Calu3 (cell line): ENCODE measurements around the gene SLC17A8. TPM values are rescaled to one million over a fixed set of nuclear protein-coding genes. Genes with fewer than 3 reads are reported as not detected.

ENCODE experiments used
- BruUV-seq: library from RNA; stranded (reverse); fragments of 400-500 nt; replicated peaks from 2 replicates; lab custom pipeline; 2021; lab: Mats Ljungman, UMichigan
- CTCF ChIA-PET: fragments of 300-600 bp; sonication (Branson Sonifier 250); formaldehyde crosslinking; loops from one replicate; lab custom pipeline; 2022; ENCODE audit warnings: antibody characterized with exemption; lab: Charles Lee
- DNase-seq: peaks from one replicate; pipeline ENCODE4 v3.0.0; 2022
- H3K27ac Mint-ChIP-seq: one replicate; pipeline ENCODE4 v1.8.0; 2022; ENCODE audit warnings: mixed read lengths; ENCODE audit not compliant: unreplicated experiment
- H3K27me3 Mint-ChIP-seq: one replicate; pipeline ENCODE4 v1.8.0; 2022; ENCODE audit warnings: mixed read lengths; ENCODE audit not compliant: unreplicated experiment
- H3K36me3 Mint-ChIP-seq: one replicate; pipeline ENCODE4 v1.8.0; 2022; ENCODE audit warnings: mild to moderate bottlenecking, moderate library complexity, mixed read lengths; ENCODE audit not compliant: insufficient read depth, unreplicated experiment
- H3K4me1 Mint-ChIP-seq: one replicate; pipeline ENCODE4 v1.8.0; 2022; ENCODE audit warnings: mild to moderate bottlenecking, low read depth, mixed read lengths; ENCODE audit not compliant: unreplicated experiment
- H3K4me3 Mint-ChIP-seq: one replicate; pipeline ENCODE4 v1.8.0; 2022; ENCODE audit warnings: mild to moderate bottlenecking, low read depth, moderate library complexity, mixed read lengths; ENCODE audit not compliant: unreplicated experiment
- H3K9me3 Mint-ChIP-seq: one replicate; pipeline ENCODE4 v1.8.0; 2022; ENCODE audit warnings: low read depth, mixed read lengths; ENCODE audit not compliant: unreplicated experiment
- intact Hi-C: fragments of 100-400 bp; cut with micrococcal nuclease; formaldehyde crosslinking; loops from one replicate; pipeline ENCODE4 v1.10.0; 2022; ENCODE audit not compliant: unreplicated experiment
- total RNA-seq: library from RNA; stranded (reverse); gene quantifications from 2 replicates; pipeline ENCODE4 v1.2.3, GENCODE V29; 2022
- TF ChIP-seq, protein P1 (sequence below): fragments of 200-600 bp; IDR thresholded peaks from one replicate; pipeline ENCODE4 v1.8.0; 2022; ENCODE audit warnings: antibody characterized with exemption; ENCODE audit not compliant: unreplicated experiment

Gene SLC17A8
- total RNA-seq, 1 experiment from 2014 or later, result not detected

DNA sequence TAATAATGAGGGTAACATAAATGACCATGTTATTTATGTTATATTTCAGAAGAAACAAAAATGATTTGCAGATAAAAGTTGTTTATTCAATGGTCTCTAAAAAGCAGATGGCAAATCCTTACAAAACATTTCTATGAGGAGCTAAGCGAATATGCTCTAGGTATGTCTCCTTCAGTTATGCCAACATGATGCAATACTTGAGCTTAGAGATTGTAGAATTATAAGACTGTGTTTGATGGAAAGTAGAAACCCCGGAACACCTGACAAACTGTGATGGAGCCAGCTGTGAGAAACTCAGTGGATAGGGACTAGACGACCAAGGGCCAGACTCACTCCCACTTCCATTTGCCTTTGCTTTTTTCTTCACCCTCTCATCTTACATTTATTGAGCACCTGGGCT lies 99.0 kb downstream of the SLC17A8 start:
- BruUV-seq, result no TSS peak
- Mint-ChIP-seq H3K27ac (no peak overlapping the region), H3K27me3 (no peaks in the 10 kb centered on the region), H3K4me3 (no peak overlapping the region), H3K4me1 (peaks cover 2% of the 10 kb centered on the region), H3K36me3 (no peaks in the 10 kb centered on the region), H3K9me3 (no peaks in the 10 kb centered on the region)
- CTCF ChIA-PET, result interaction anchor here (0.6 kb wide), 1 partner anchor 115 kb away, joined by 3 read pairs; no protein-coding TSS in a partner anchor
- DNase-seq, result no peak
- intact Hi-C loops, result no loop called here
- TF ChIP-seq, protein P1, sequence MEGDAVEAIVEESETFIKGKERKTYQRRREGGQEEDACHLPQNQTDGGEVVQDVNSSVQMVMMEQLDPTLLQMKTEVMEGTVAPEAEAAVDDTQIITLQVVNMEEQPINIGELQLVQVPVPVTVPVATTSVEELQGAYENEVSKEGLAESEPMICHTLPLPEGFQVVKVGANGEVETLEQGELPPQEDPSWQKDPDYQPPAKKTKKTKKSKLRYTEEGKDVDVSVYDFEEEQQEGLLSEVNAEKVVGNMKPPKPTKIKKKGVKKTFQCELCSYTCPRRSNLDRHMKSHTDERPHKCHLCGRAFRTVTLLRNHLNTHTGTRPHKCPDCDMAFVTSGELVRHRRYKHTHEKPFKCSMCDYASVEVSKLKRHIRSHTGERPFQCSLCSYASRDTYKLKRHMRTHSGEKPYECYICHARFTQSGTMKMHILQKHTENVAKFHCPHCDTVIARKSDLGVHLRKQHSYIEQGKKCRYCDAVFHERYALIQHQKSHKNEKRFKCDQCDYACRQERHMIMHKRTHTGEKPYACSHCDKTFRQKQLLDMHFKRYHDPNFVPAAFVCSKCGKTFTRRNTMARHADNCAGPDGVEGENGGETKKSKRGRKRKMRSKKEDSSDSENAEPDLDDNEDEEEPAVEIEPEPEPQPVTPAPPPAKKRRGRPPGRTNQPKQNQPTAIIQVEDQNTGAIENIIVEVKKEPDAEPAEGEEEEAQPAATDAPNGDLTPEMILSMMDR, result no peak

DNA sequence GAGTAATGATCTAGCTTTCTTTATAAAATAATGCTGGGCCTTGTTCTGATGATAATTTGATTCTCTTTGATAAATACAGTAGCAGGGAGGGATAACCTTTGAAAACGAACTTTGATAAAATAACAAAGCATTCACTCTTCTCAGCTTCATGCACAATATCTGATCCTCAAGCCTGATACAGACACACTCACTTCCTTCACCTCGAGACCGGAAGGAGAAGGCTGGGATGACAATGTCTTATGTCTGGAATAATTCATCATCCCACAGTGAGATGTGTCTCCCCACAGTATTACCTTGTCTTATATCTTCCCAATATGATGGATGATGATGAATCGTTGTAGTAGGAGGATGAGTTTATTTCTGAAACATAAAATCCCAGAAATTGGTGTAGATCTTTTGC lies 101.3 kb downstream of the SLC17A8 start:
- CTCF ChIA-PET, result interaction anchor here (0.5 to 1.8 kb wide), 5 partner anchors 17 to 53 kb away, joined by 3 to 6 read pairs (median 3); no protein-coding TSS in a partner anchor
- TF ChIP-seq, protein P1, result no peak
- Mint-ChIP-seq H3K4me3 (no peak overlapping the region), H3K9me3 (no peaks in the 10 kb centered on the region), H3K27me3 (no peaks in the 10 kb centered on the region), H3K27ac (no peak overlapping the region), H3K4me1 (no peaks in the 10 kb centered on the region), H3K36me3 (no peaks in the 10 kb centered on the region)
- intact Hi-C loops, result no loop called here
- BruUV-seq, result no TSS peak
- no peak for DNase-seq

DNA sequence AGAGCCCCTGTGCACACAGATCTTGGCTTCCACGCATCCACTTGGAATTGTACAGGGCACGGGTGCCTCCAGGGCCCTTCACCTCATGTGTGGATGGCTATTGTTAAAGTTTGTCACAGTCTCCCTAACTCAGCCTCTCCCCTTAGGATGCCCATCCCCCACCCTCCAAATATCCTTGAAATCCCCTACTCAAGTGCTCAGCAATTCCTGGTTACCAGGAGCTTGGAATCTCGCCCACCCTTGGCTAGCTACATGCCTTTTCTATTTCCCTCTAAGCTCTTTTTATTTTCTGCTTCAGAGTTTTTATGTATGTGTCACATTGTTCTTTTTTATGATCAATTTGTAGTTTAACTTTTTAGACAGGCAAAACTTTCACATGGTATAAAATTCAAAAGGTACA lies 103.8 kb downstream of the SLC17A8 start:
- Mint-ChIP-seq H3K4me1 (no peaks in the 10 kb centered on the region), H3K9me3 (no peaks in the 10 kb centered on the region), H3K27me3 (no peaks in the 10 kb centered on the region), H3K36me3 (no peaks in the 10 kb centered on the region), H3K4me3 (no peak overlapping the region), H3K27ac (no peak overlapping the region)
- no TSS peak for BruUV-seq
- TF ChIP-seq, protein P1, result no peak
- no peak for DNase-seq
- intact Hi-C loops, result no loop called here
- CTCF ChIA-PET, result interaction anchor here (0.5 kb wide), 1 partner anchor 1960 kb away, joined by 3 read pairs; no protein-coding TSS in a partner anchor

DNA sequence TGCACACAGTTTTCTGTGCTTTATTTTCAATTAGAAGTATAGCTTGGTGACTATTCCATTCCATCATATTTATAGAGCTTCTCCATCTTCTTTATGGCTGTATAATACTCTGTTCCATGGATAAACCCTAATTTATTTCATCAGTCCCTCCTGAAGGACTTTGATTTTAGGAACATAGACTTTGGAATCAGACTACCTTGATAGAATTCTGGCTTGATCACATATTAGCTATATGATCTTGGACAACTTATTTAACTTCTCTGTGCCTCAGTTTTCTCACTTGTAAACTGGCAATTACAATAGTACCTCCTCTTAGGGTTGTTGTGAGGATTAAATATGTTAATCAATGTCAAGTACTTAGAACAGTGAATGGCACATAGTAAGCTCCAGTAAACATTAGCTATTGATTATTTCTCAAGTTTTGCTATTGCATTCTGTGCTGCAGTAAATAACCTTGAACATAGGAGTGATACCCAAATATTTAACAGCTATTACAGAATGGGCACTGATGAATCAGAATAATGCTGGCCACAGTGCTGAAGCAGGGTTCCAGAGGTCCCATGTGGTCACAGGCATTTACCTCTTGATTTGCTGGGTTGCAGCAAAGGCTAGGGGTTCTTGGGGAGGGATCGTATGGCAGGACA lies 104.6 kb downstream of the SLC17A8 start:
- BruUV-seq, result no TSS peak
- CTCF ChIA-PET, result interaction anchor here (0.5 kb wide), 1 partner anchor 1961 kb away, joined by 3 read pairs; no protein-coding TSS in a partner anchor
- no peak for DNase-seq
- TF ChIP-seq, protein P1, result no peak
- Mint-ChIP-seq H3K27ac (no peak overlapping the region), H3K4me3 (no peak overlapping the region), H3K36me3 (no peaks in the 10 kb centered on the region), H3K27me3 (no peaks in the 10 kb centered on the region), H3K4me1 (no peaks in the 10 kb centered on the region), H3K9me3 (no peaks in the 10 kb centered on the region)
- intact Hi-C loops, result no loop called here
